ENCODE measurements around the gene NUDT5.

DNA sequence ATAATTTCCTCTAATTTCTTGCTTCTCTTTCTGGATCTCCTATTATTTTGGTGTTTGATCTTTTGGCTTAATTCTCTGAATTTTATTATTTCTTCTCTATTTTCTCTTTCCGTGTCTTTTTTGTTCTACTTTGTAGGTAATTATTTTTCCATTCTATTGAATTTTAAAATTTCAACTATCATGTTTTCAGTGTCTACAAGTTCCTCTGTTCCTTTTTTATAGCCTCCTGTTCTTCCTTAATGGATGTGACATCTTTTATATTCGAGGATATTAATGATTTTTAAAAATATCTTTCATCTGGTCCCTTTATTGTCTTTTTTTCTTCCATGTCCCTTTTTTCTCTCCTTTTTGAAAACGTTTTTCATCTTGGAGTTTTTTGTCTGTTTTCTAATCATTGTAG lies 11.4 kb upstream of the NUDT5 start:
- TF ChIP-seq, protein P1, sequence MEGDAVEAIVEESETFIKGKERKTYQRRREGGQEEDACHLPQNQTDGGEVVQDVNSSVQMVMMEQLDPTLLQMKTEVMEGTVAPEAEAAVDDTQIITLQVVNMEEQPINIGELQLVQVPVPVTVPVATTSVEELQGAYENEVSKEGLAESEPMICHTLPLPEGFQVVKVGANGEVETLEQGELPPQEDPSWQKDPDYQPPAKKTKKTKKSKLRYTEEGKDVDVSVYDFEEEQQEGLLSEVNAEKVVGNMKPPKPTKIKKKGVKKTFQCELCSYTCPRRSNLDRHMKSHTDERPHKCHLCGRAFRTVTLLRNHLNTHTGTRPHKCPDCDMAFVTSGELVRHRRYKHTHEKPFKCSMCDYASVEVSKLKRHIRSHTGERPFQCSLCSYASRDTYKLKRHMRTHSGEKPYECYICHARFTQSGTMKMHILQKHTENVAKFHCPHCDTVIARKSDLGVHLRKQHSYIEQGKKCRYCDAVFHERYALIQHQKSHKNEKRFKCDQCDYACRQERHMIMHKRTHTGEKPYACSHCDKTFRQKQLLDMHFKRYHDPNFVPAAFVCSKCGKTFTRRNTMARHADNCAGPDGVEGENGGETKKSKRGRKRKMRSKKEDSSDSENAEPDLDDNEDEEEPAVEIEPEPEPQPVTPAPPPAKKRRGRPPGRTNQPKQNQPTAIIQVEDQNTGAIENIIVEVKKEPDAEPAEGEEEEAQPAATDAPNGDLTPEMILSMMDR (IDR thresholded peaks at IDR 0.05; ENCODE audit: low read depth, low read length, poor library complexity, severe bottlenecking), result no peak
- no peak for TF ChIP-seq EZH2phosphoT487 (IDR thresholded peaks at IDR 0.05; ENCODE audit: borderline replicate concordance, low read length)
